ENCODE results near the gene STK16. TPM values are rescaled to one million over a fixed set of nuclear protein-coding genes. Genes with fewer than 3 reads are reported as not detected.

STK16 gene
- total and polyA plus RNA-seq, 4 donors, result 19.7 to 37.2 (median 24.7) TPM

DNA sequence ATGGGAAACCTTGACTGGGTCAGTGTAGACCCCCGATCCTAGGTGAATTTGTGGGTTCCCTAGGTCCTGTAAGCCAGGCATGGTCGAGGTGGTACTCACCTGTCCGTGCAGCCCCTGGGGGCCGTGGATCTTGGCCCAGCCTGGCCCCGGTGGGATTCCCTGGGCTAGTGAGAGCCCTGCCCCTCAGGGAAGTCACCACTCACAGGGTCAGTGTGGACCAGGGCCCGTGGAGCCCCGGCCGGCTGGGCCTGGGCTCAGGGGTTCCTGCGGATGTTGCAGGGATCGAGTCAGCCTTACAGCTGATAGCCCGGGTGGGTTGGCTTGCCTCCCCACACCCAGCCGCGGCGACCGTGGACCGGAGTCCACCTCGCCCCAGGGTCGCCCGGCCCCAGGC is 16.4 kb upstream of the STK16 start:
- H3K9me3 ChIP-seq (ENCODE audit: control insufficient read depth, low read length), result no peaks in the 10 kb centered on the region
- peak overlapping the region; percentile 15 to 90 for H3K27ac ChIP-seq (ENCODE audit: low read depth in 1 of 2, low read length in 2 of 2)
- peaks cover 2 to 4% of the 10 kb centered on the region in 2 donors for H3K36me3 ChIP-seq (ENCODE audit: control insufficient read depth in 1 of 2, insufficient read depth in 2 of 2, low read length in 1 of 2)
- DNase-seq (no peak), ATAC-seq (ENCODE audit: low FRiP score) (peak; percentile 6)
- no peaks in the 10 kb centered on the region for H3K27me3 ChIP-seq (ENCODE audit: control insufficient read depth in 1 of 2, insufficient read depth in 2 of 2, low read length in 1 of 2)
- intact Hi-C loops (cut with DNase I), result loop anchor here in 1 of 2 donors (1.0 to 5.0 kb wide), 2 partner anchors 50 to 52 kb away; partner anchors contain the start of genes CNPPD1, DNAJB2 and RETREG2
- WGBS, 2 donors, result 2% methylated on average over 9 to 19 of the region's 19 CpGs
- H3K4me3 ChIP-seq (ENCODE audit: low read length in 2 of 2), result peak overlapping the region; percentile 49 to 82
- H3K4me1 ChIP-seq (ENCODE audit: control insufficient read depth in 1 of 2, insufficient read depth in 2 of 2, low read length in 2 of 2), result peaks cover 0 to 4% of the 10 kb centered on the region in 2 donors

- Histone ChIP-seq H3K27ac (ENCODE audit: low read depth in 1 of 2, low read length in 2 of 2) (peak within 1 kb of the TSS; percentile 15 to 90), H3K4me1 (ENCODE audit: control insufficient read depth in 1 of 2, insufficient read depth in 2 of 2, low read length in 2 of 2) (peaks cover 0 to 4% of the 10 kb centered on the region in 2 donors), H3K4me3 (ENCODE audit: low read length in 2 of 2) (peak within 1 kb of the TSS; percentile 67 to 82), H3K27me3 (ENCODE audit: control insufficient read depth in 1 of 2, insufficient read depth in 2 of 2, low read length in 1 of 2) (no peaks in the 10 kb centered on the region), H3K36me3 (ENCODE audit: control insufficient read depth in 1 of 2, insufficient read depth in 2 of 2, low read length in 1 of 2) (peaks cover 2 to 4% of the 10 kb centered on the region in 2 donors), H3K9me3 (ENCODE audit: control insufficient read depth, low read length) (no peaks in the 10 kb centered on the region)
- intact Hi-C loops (cut with DNase I), result loop anchor here (1.0 to 5.0 kb wide), 3 partner anchors 50 to 69 kb away; partner anchors contain the start of genes CNPPD1 (in 1 of the 2), DNAJB2 (in 1 of the 2) and RETREG2 (in 1 of the 2)
- 0 to 1% methylated on average over 71 to 80 of the region's 80 CpGs for WGBS, 2 donors
- ATAC-seq (ENCODE audit: low FRiP score), result peak; percentile 99
- DNase-seq, result peak; percentile 99
Observed at GRCh38 chr2:219229305-219230058, 15.8 kb upstream of the STK16 start, which contains the start of the genes ANKZF1 and ATG9A. TSS of gene ANKZF1 (plus strand) at chr2:219229806. CDS start at chr2:219230258, 452 bp downstream. TSS of gene ATG9A (minus strand) at chr2:219229636. CDS start at chr2:219228024, 1,612 bp downstream.

DNA sequence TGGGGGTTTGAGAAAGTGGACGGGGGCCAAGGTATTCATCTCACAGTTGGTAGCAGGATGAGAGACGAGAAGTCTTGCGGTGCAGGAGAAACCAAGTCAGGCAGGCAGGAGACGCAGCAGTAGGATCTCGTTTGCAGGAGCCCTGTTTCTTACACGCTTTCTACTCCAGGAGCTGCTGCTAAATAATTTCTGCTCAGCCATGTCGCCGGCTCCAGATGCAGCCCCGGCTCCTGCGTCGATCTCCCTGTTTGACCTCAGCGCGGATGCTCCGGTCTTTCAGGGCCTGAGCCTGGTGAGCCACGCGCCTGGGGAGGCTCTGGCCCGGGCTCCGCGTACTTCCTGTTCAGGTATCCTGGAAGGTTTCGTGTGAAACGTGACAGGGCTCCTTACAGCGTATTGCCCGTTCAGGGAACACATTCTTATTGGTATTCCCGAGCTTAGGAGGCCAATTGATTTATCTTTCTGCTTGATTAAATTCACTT is 15.2 kb upstream of the STK16 start:
- Histone ChIP-seq H3K4me1 (ENCODE audit: control insufficient read depth in 1 of 2, insufficient read depth in 2 of 2, low read length in 2 of 2) (peaks cover 0 to 4% of the 10 kb centered on the region in 2 donors), H3K4me3 (ENCODE audit: low read length in 2 of 2) (peak overlapping the region; percentile 36 to 67), H3K27me3 (ENCODE audit: control insufficient read depth in 1 of 2, insufficient read depth in 2 of 2, low read length in 1 of 2) (no peaks in the 10 kb centered on the region), H3K9me3 (ENCODE audit: control insufficient read depth, low read length) (no peaks in the 10 kb centered on the region), H3K36me3 (ENCODE audit: control insufficient read depth in 1 of 2, insufficient read depth in 2 of 2, low read length in 1 of 2) (peaks cover 4 to 8% of the 10 kb centered on the region in 2 donors), H3K27ac (ENCODE audit: low read depth in 1 of 2, low read length in 2 of 2) (peak overlapping the region in 1 of 2 donors; percentile 49)
- intact Hi-C loops (cut with DNase I), result loop anchor here in 1 of 2 donors (2.0 kb wide), 1 partner anchor 69 kb away; no protein-coding TSS in a partner anchor
- WGBS, 2 donors, result 0% methylated on average over 24 of the region's 24 CpGs
- DNase-seq (no peak), ATAC-seq (ENCODE audit: low FRiP score) (peak; percentile 40)

- 75 to 96% methylated on average over 3 of the region's 3 CpGs for whole genome bisulfite sequencing, 2 donors
- no peaks in the 10 kb centered on the region for H3K9me3 ChIP-seq (ENCODE audit: control insufficient read depth, low read length)
- intact Hi-C loops (cut with DNase I), result no loop called here
- H3K27ac ChIP-seq (ENCODE audit: low read depth in 1 of 2, low read length in 2 of 2), result no peak overlapping the region
- DNase-seq (no peak), ATAC-seq (ENCODE audit: low FRiP score) (no peak)
- peaks cover 4 to 8% of the 10 kb centered on the region in 2 donors for H3K36me3 ChIP-seq (ENCODE audit: control insufficient read depth in 1 of 2, insufficient read depth in 2 of 2, low read length in 1 of 2)
- no peaks in the 10 kb centered on the region for H3K27me3 ChIP-seq (ENCODE audit: control insufficient read depth in 1 of 2, insufficient read depth in 2 of 2, low read length in 1 of 2)
- H3K4me1 ChIP-seq (ENCODE audit: control insufficient read depth in 1 of 2, insufficient read depth in 2 of 2, low read length in 2 of 2), result no peaks in the 10 kb centered on the region
- no peak overlapping the region for H3K4me3 ChIP-seq (ENCODE audit: low read length in 2 of 2)
Observed at GRCh38 chr2:219234331-219234730, 10.9 kb upstream of the STK16 start.

- DNase-seq, result no peak
- intact Hi-C loops (cut with DNase I), result no loop called here
- H3K9me3 ChIP-seq (ENCODE audit: control insufficient read depth, low read length), result no peaks in the 10 kb centered on the region
- no peaks in the 10 kb centered on the region for H3K27me3 ChIP-seq (ENCODE audit: control insufficient read depth in 1 of 2, insufficient read depth in 2 of 2, low read length in 1 of 2)
- no peaks in the 10 kb centered on the region for H3K36me3 ChIP-seq (ENCODE audit: control insufficient read depth in 1 of 2, insufficient read depth in 2 of 2, low read length in 1 of 2)
- H3K27ac ChIP-seq (ENCODE audit: low read depth in 1 of 2, low read length in 2 of 2), result no peak overlapping the region
- 36 to 39% methylated on average over 28 of the region's 28 CpGs for WGBS, 2 donors
- no peak overlapping the region for H3K4me3 ChIP-seq (ENCODE audit: low read length in 2 of 2)
- H3K4me1 ChIP-seq (ENCODE audit: control insufficient read depth in 1 of 2, insufficient read depth in 2 of 2, low read length in 2 of 2), result no peaks in the 10 kb centered on the region
- no peak for ATAC-seq (ENCODE audit: low FRiP score)
Observed at GRCh38 chr2:219243291-219243761, 2.0 kb upstream of the STK16 start.

GRCh38 chr2:219244789-219245147 is 511 bp upstream of the STK16 start:
- H3K27ac ChIP-seq (ENCODE audit: low read depth in 1 of 2, low read length in 2 of 2), result peak overlapping the region; percentile 36 to 55
- no peaks in the 10 kb centered on the region for H3K27me3 ChIP-seq (ENCODE audit: control insufficient read depth in 1 of 2, insufficient read depth in 2 of 2, low read length in 1 of 2)
- WGBS, 2 donors, result 36 to 42% methylated on average over 6 of the region's 6 CpGs
- DNase-seq (no peak), ATAC-seq (ENCODE audit: low FRiP score) (no peak)
- no peaks in the 10 kb centered on the region for H3K9me3 ChIP-seq (ENCODE audit: control insufficient read depth, low read length)
- H3K36me3 ChIP-seq (ENCODE audit: control insufficient read depth in 1 of 2, insufficient read depth in 2 of 2, low read length in 1 of 2), result no peaks in the 10 kb centered on the region
- H3K4me3 ChIP-seq (ENCODE audit: low read length in 2 of 2), result peak overlapping the region in 1 of 2 donors; percentile 75
- H3K4me1 ChIP-seq (ENCODE audit: control insufficient read depth in 1 of 2, insufficient read depth in 2 of 2, low read length in 2 of 2), result no peaks in the 10 kb centered on the region
- intact Hi-C loops (cut with DNase I), result loop anchor here in 1 of 2 donors (5.0 kb wide), 1 partner anchor 48 kb away; no protein-coding TSS in a partner anchor

GRCh38 chr2:219245899-219246230 is 586 bp downstream of the STK16 start:
- no peak for ATAC-seq (ENCODE audit: low FRiP score)
- intact Hi-C loops (cut with DNase I), result loop anchor here in 1 of 2 donors (5.0 kb wide), 1 partner anchor 46 kb away; no protein-coding TSS in a partner anchor
- Histone ChIP-seq H3K9me3 (ENCODE audit: control insufficient read depth, low read length) (no peaks in the 10 kb centered on the region), H3K4me3 (ENCODE audit: low read length in 2 of 2) (peak overlapping the region; percentile 37 to 75), H3K27me3 (ENCODE audit: control insufficient read depth in 1 of 2, insufficient read depth in 2 of 2, low read length in 1 of 2) (no peaks in the 10 kb centered on the region), H3K27ac (ENCODE audit: low read depth in 1 of 2, low read length in 2 of 2) (peak overlapping the region in 1 of 2 donors; percentile 80), H3K36me3 (ENCODE audit: control insufficient read depth in 1 of 2, insufficient read depth in 2 of 2, low read length in 1 of 2) (no peaks in the 10 kb centered on the region), H3K4me1 (ENCODE audit: control insufficient read depth in 1 of 2, insufficient read depth in 2 of 2, low read length in 2 of 2) (no peaks in the 10 kb centered on the region)
- 21% methylated on average over 10 of the region's 10 CpGs for WGBS, 2 donors
- no peak for DNase-seq

- no peaks in the 10 kb centered on the region for H3K4me1 ChIP-seq (ENCODE audit: control insufficient read depth in 1 of 2, insufficient read depth in 2 of 2, low read length in 2 of 2)
- H3K27me3 ChIP-seq (ENCODE audit: control insufficient read depth in 1 of 2, insufficient read depth in 2 of 2, low read length in 1 of 2), result no peaks in the 10 kb centered on the region
- H3K36me3 ChIP-seq (ENCODE audit: control insufficient read depth in 1 of 2, insufficient read depth in 2 of 2, low read length in 1 of 2), result no peaks in the 10 kb centered on the region
- 92 to 95% methylated on average over 10 of the region's 10 CpGs for WGBS, 2 donors
- H3K27ac ChIP-seq (ENCODE audit: low read depth in 1 of 2, low read length in 2 of 2), result no peak overlapping the region
- H3K4me3 ChIP-seq (ENCODE audit: low read length in 2 of 2), result no peak overlapping the region
- ATAC-seq (ENCODE audit: low FRiP score) (no peak), DNase-seq (no peak)
- intact Hi-C loops (cut with DNase I), result loop anchor here in 1 of 2 donors (5.0 kb wide), 1 partner anchor 46 kb away; no protein-coding TSS in a partner anchor
- no peaks in the 10 kb centered on the region for H3K9me3 ChIP-seq (ENCODE audit: control insufficient read depth, low read length)
Observed at GRCh38 chr2:219246559-219246958, 1.3 kb downstream of the STK16 start.
